ENCODE measurements around the gene COPG1. TPM values are rescaled to one million over a fixed set of nuclear protein-coding genes. Genes with fewer than 3 reads are reported as not detected.

COPG1 gene
- total and polyA plus RNA-seq, 4 donors, result 49.8 to 177 (median 87.0) TPM

DNA sequence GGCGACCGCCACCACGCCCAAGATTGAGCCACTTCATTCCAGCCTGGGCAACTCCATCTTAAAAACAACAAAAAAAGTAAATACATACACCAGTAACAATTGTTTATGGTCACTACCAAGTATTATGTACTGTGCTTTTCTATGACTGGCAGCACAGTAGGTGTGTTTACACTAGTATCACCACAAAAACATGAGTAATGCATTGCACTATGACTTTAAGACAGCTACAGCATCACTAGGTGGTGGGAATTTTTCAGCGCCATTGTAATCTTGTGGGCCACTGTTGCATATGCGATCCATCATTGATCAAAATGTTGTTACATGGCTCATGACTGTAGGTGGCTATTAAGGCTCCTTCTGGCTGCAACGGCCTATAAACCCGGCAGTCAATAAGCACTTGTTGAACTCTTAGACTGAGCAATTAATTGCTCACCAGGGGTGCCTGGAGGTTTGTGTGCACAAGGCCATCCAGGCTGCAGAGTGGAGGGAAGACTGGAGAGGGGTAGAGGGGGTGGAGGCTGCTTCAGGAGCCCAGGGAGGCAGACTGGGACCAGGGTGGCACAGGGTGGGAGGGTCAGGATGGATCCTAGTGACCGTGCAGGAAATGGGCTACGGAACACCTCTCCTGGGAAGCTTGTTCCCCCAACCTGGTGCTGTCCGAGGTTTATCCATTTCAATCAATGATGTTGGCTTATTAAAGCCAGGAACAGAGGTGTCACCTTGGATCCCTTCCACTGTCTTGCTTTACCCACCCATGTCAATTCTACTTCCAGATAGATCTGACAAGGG is 17.9 kb upstream of the COPG1 start:
- Histone ChIP-seq H3K27ac (ENCODE audit: low read depth in 1 of 2, low read length in 2 of 2) (peak overlapping the region; percentile 6 to 56), H3K4me3 (ENCODE audit: low read depth in 1 of 3, low read length in 3 of 3) (no peak overlapping the region), H3K9me3 (ENCODE audit: control insufficient read depth in 4 of 4, low read length in 3 of 4) (no peaks in the 10 kb centered on the region), H3K36me3 (ENCODE audit: control insufficient read depth in 4 of 4, insufficient read depth in 3 of 4, low read depth in 1 of 4, low read length in 3 of 4) (no peaks in the 10 kb centered on the region), H3K27me3 (ENCODE audit: control insufficient read depth in 4 of 4, insufficient read depth in 4 of 4, low read length in 3 of 4) (no peaks in the 10 kb centered on the region), H3K4me1 (ENCODE audit: control insufficient read depth in 4 of 4, insufficient read depth in 4 of 4, low read length in 3 of 4) (peaks cover 3 to 16% (median 10%) of the 10 kb centered on the region in 4 donors), H3K9ac (ENCODE audit: low read depth in 1 of 2, low read length in 2 of 2) (no peak overlapping the region)
- 82% methylated on average over 10 of the region's 10 CpGs for WGBS
- DNase-seq (ENCODE audit: low spot score), result no peak
- TF ChIP-seq EGR1 (IDR thresholded peaks at IDR 0.05; ENCODE audit: low read depth in 2 of 2) (no peak), RAD21 (IDR thresholded peaks at IDR 0.05) (no peak)
- TF ChIP-seq, protein P1, sequence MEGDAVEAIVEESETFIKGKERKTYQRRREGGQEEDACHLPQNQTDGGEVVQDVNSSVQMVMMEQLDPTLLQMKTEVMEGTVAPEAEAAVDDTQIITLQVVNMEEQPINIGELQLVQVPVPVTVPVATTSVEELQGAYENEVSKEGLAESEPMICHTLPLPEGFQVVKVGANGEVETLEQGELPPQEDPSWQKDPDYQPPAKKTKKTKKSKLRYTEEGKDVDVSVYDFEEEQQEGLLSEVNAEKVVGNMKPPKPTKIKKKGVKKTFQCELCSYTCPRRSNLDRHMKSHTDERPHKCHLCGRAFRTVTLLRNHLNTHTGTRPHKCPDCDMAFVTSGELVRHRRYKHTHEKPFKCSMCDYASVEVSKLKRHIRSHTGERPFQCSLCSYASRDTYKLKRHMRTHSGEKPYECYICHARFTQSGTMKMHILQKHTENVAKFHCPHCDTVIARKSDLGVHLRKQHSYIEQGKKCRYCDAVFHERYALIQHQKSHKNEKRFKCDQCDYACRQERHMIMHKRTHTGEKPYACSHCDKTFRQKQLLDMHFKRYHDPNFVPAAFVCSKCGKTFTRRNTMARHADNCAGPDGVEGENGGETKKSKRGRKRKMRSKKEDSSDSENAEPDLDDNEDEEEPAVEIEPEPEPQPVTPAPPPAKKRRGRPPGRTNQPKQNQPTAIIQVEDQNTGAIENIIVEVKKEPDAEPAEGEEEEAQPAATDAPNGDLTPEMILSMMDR (IDR thresholded peaks at IDR 0.05; ENCODE audit: low read depth, low read length, missing input control), result no peak
- TF ChIP-seq, protein P2, sequence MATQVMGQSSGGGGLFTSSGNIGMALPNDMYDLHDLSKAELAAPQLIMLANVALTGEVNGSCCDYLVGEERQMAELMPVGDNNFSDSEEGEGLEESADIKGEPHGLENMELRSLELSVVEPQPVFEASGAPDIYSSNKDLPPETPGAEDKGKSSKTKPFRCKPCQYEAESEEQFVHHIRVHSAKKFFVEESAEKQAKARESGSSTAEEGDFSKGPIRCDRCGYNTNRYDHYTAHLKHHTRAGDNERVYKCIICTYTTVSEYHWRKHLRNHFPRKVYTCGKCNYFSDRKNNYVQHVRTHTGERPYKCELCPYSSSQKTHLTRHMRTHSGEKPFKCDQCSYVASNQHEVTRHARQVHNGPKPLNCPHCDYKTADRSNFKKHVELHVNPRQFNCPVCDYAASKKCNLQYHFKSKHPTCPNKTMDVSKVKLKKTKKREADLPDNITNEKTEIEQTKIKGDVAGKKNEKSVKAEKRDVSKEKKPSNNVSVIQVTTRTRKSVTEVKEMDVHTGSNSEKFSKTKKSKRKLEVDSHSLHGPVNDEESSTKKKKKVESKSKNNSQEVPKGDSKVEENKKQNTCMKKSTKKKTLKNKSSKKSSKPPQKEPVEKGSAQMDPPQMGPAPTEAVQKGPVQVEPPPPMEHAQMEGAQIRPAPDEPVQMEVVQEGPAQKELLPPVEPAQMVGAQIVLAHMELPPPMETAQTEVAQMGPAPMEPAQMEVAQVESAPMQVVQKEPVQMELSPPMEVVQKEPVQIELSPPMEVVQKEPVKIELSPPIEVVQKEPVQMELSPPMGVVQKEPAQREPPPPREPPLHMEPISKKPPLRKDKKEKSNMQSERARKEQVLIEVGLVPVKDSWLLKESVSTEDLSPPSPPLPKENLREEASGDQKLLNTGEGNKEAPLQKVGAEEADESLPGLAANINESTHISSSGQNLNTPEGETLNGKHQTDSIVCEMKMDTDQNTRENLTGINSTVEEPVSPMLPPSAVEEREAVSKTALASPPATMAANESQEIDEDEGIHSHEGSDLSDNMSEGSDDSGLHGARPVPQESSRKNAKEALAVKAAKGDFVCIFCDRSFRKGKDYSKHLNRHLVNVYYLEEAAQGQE (IDR thresholded peaks at IDR 0.05), result no peak

GRCh38 chr3:129233538-129233937 is 15.9 kb upstream of the COPG1 start:
- no peaks in the 10 kb centered on the region for H3K36me3 ChIP-seq (ENCODE audit: control insufficient read depth in 4 of 4, insufficient read depth in 3 of 4, low read depth in 1 of 4, low read length in 3 of 4)
- H3K4me1 ChIP-seq (ENCODE audit: control insufficient read depth in 4 of 4, insufficient read depth in 4 of 4, low read length in 3 of 4), result peaks cover 0 to 12% (median 7%) of the 10 kb centered on the region in 4 donors
- no peaks in the 10 kb centered on the region for H3K27me3 ChIP-seq (ENCODE audit: control insufficient read depth in 4 of 4, insufficient read depth in 4 of 4, low read length in 3 of 4)
- no peak overlapping the region for H3K4me3 ChIP-seq (ENCODE audit: low read depth in 1 of 3, low read length in 3 of 3)
- H3K9ac ChIP-seq (ENCODE audit: low read depth in 1 of 2, low read length in 2 of 2), result no peak overlapping the region
- WGBS, result 73% methylated on average over 4 of the region's 4 CpGs
- TF ChIP-seq HNF4G (IDR thresholded peaks at IDR 0.05) (no peak), YY1 (IDR thresholded peaks at IDR 0.05) (no peak), GABPA (IDR thresholded peaks at IDR 0.05 in 1 of 2, conservative IDR thresholded peaks at IDR 0.05 in 1 of 2) (no peak)
- TF ChIP-seq, protein P3, sequence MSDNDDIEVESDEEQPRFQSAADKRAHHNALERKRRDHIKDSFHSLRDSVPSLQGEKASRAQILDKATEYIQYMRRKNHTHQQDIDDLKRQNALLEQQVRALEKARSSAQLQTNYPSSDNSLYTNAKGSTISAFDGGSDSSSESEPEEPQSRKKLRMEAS (IDR thresholded peaks at IDR 0.05), result peak; percentile 24
- H3K9me3 ChIP-seq (ENCODE audit: control insufficient read depth in 4 of 4, low read length in 3 of 4), result no peaks in the 10 kb centered on the region
- H3K27ac ChIP-seq (ENCODE audit: low read depth in 1 of 2, low read length in 2 of 2), result peak overlapping the region; percentile 10 to 70
- DNase-seq (ENCODE audit: low spot score), result no peak

DNA sequence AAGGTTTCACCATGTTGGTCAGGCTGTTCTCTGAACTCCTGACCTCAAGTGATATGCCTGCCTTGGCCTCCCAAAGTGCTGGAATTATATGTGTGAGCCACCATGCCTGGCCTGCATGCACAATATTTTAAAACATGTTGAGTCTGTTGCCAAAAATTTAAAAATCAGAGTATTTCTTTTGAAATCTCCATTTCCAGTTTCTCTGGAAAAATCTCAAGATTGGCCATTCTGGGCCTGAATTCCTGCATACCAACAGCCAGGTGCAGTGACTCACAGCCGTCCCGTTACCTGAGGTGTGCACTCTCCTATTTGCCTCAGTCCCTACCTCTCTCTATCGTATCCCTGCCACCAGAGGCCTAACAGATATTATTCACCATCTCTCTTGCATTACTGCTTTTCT is 15.0 kb upstream of the COPG1 start:
- Histone ChIP-seq H3K9me3 (ENCODE audit: control insufficient read depth in 4 of 4, low read length in 3 of 4) (no peaks in the 10 kb centered on the region), H3K27ac (ENCODE audit: low read depth in 1 of 2, low read length in 2 of 2) (peak overlapping the region; percentile 35 to 54), H3K36me3 (ENCODE audit: control insufficient read depth in 4 of 4, insufficient read depth in 3 of 4, low read depth in 1 of 4, low read length in 3 of 4) (no peaks in the 10 kb centered on the region), H3K4me1 (ENCODE audit: control insufficient read depth in 4 of 4, insufficient read depth in 4 of 4, low read length in 3 of 4) (peaks cover 0 to 3% (median 1%) of the 10 kb centered on the region in 4 donors), H3K27me3 (ENCODE audit: control insufficient read depth in 4 of 4, insufficient read depth in 4 of 4, low read length in 3 of 4) (no peaks in the 10 kb centered on the region), H3K4me3 (ENCODE audit: low read depth in 1 of 3, low read length in 3 of 3) (no peak overlapping the region), H3K9ac (ENCODE audit: low read depth in 1 of 2, low read length in 2 of 2) (no peak overlapping the region)
- WGBS, result 97% methylated on average over 3 of the region's 3 CpGs
- no peak for DNase-seq (ENCODE audit: low spot score)
- TF ChIP-seq ATF3 (IDR thresholded peaks at IDR 0.05) (no peak), NR2F2 (IDR thresholded peaks at IDR 0.05) (no peak), HNF4G (IDR thresholded peaks at IDR 0.05) (no peak), FOXA1 (IDR thresholded peaks at IDR 0.05) (no peak), RXRA (IDR thresholded peaks at IDR 0.05) (no peak), GABPA (IDR thresholded peaks at IDR 0.05 in 1 of 2, conservative IDR thresholded peaks at IDR 0.05 in 1 of 2) (no peak)
- TF ChIP-seq, protein P1 (IDR thresholded peaks at IDR 0.05; ENCODE audit: low read depth, low read length, missing input control), result no peak
- TF ChIP-seq, protein P2 (IDR thresholded peaks at IDR 0.05), result no peak
